ENCODE data around the gene GHR. TPM values are rescaled to one million over a fixed set of nuclear protein-coding genes. Genes with fewer than 3 reads are reported as not detected.

The GHR gene
- total RNA-seq, 1 experiment from 2014 or later = 0.05 TPM

DNA sequence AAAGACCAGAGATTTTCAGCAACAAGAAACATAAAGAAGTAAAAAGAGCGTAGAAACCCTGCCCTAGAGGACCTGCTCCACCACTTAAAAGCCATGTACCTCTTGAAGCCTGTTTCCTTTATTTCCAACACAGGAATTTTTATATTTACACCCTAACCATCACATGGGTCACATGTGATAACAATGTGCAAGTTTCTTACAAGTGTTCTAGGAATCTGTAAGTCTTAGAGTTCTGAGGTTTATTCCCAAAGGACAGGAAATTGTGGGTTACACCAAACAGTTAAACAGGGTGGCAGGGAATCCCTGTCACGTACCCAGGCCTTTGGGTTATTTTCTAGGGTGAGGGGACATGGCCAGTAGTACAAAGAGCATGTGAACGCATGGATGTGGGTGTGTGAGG, 224.8 kb downstream of the GHR start:
- Histone ChIP-seq H3K27me3 (ENCODE audit: control insufficient read depth, insufficient read depth, low read length) (peaks cover 2% of the 10 kb centered on the region; the same call in 1 of the 2 replicates), H3K36me3 (ENCODE audit: control insufficient read depth, insufficient read depth, low read length) (no peaks in the 10 kb centered on the region), H3K4me3 (ENCODE audit: low read depth in 2 of 2, low read length in 2 of 2) (no peak overlapping the region), H3K27ac (ENCODE audit: low read length) (no peak overlapping the region), H3K4me1 (ENCODE audit: control insufficient read depth, insufficient read depth, low read length) (no peaks in the 10 kb centered on the region), H3K9me3 (ENCODE audit: control insufficient read depth, insufficient read depth, low read depth, low read length) (no peaks in the 10 kb centered on the region)
- in situ Hi-C loops (cut with HindIII; ENCODE audit: low pct_unique_long_range_greater_than_20kb, low sequenced_read_pairs) (no loop called here), intact Hi-C loops (cut with micrococcal nuclease; ENCODE audit: unreplicated experiment) (no loop called here)
- no peak for DNase-seq (ENCODE audit: low read depth, low spot score)
- TF ChIP-seq SIN3A (IDR thresholded peaks at IDR 0.05; ENCODE audit: borderline replicate concordance, insufficient read depth, low read depth, low read length) (no peak), TCF7L2 (IDR thresholded peaks at IDR 0.05; ENCODE audit: low read depth, low read length) (no peak), POLR2AphosphoS5 (IDR thresholded peaks at IDR 0.05; ENCODE audit: low read depth, low read length) (no peak)
- TF ChIP-seq, protein P1, sequence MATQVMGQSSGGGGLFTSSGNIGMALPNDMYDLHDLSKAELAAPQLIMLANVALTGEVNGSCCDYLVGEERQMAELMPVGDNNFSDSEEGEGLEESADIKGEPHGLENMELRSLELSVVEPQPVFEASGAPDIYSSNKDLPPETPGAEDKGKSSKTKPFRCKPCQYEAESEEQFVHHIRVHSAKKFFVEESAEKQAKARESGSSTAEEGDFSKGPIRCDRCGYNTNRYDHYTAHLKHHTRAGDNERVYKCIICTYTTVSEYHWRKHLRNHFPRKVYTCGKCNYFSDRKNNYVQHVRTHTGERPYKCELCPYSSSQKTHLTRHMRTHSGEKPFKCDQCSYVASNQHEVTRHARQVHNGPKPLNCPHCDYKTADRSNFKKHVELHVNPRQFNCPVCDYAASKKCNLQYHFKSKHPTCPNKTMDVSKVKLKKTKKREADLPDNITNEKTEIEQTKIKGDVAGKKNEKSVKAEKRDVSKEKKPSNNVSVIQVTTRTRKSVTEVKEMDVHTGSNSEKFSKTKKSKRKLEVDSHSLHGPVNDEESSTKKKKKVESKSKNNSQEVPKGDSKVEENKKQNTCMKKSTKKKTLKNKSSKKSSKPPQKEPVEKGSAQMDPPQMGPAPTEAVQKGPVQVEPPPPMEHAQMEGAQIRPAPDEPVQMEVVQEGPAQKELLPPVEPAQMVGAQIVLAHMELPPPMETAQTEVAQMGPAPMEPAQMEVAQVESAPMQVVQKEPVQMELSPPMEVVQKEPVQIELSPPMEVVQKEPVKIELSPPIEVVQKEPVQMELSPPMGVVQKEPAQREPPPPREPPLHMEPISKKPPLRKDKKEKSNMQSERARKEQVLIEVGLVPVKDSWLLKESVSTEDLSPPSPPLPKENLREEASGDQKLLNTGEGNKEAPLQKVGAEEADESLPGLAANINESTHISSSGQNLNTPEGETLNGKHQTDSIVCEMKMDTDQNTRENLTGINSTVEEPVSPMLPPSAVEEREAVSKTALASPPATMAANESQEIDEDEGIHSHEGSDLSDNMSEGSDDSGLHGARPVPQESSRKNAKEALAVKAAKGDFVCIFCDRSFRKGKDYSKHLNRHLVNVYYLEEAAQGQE (IDR thresholded peaks at IDR 0.05; ENCODE audit: insufficient read depth in 1 of 2, low read depth in 2 of 2, low read length in 1 of 2) = no peak
- TF ChIP-seq, protein P2, sequence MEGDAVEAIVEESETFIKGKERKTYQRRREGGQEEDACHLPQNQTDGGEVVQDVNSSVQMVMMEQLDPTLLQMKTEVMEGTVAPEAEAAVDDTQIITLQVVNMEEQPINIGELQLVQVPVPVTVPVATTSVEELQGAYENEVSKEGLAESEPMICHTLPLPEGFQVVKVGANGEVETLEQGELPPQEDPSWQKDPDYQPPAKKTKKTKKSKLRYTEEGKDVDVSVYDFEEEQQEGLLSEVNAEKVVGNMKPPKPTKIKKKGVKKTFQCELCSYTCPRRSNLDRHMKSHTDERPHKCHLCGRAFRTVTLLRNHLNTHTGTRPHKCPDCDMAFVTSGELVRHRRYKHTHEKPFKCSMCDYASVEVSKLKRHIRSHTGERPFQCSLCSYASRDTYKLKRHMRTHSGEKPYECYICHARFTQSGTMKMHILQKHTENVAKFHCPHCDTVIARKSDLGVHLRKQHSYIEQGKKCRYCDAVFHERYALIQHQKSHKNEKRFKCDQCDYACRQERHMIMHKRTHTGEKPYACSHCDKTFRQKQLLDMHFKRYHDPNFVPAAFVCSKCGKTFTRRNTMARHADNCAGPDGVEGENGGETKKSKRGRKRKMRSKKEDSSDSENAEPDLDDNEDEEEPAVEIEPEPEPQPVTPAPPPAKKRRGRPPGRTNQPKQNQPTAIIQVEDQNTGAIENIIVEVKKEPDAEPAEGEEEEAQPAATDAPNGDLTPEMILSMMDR (IDR thresholded peaks at IDR 0.05) = no peak
- ChIA-PET POLR2A (no interaction called here), CTCF (no interaction called here)
- no peak for ATAC-seq
- BruUV-seq (replicated peaks) = no TSS peak

DNA sequence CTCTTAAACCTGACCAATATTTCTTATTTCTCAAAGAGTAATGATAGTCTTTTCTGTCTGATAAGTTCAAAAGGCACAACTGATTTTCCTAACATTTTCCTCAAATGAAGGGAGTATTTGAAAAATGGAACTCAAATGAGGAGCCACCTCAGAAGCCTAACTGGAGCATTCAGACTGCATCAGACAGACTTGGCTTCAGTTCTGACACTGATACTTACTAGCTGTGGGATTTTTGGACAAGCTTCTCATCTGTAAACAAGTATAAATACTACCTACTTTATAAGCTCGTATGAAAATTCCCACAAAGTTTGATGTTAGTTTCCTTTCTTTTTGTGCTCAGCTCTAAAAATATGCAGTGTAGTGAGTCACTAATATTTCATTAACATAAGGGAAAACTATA, 225.7 kb downstream of the GHR start:
- Histone ChIP-seq H3K27ac (ENCODE audit: low read length) (no peak overlapping the region), H3K4me1 (ENCODE audit: control insufficient read depth, insufficient read depth, low read length) (no peaks in the 10 kb centered on the region), H3K9me3 (ENCODE audit: control insufficient read depth, insufficient read depth, low read depth, low read length) (no peaks in the 10 kb centered on the region), H3K4me3 (ENCODE audit: low read depth in 2 of 2, low read length in 2 of 2) (no peak overlapping the region), H3K36me3 (ENCODE audit: control insufficient read depth, insufficient read depth, low read length) (no peaks in the 10 kb centered on the region), H3K27me3 (ENCODE audit: control insufficient read depth, insufficient read depth, low read length) (peaks cover 5% of the 10 kb centered on the region)
- intact Hi-C loops (cut with micrococcal nuclease; ENCODE audit: unreplicated experiment) (no loop called here), in situ Hi-C loops (cut with HindIII; ENCODE audit: low pct_unique_long_range_greater_than_20kb, low sequenced_read_pairs) (no loop called here)
- ATAC-seq (no peak), DNase-seq (ENCODE audit: low read depth, low spot score) (no peak)
- ChIA-PET CTCF (no interaction called here), POLR2A (no interaction called here)
- TF ChIP-seq SIN3A (IDR thresholded peaks at IDR 0.05; ENCODE audit: borderline replicate concordance, insufficient read depth, low read depth, low read length) (no peak), POLR2AphosphoS5 (IDR thresholded peaks at IDR 0.05; ENCODE audit: low read depth, low read length) (no peak), TCF7L2 (IDR thresholded peaks at IDR 0.05; ENCODE audit: low read depth, low read length) (no peak)
- TF ChIP-seq, protein P1 (IDR thresholded peaks at IDR 0.05; ENCODE audit: insufficient read depth in 1 of 2, low read depth in 2 of 2, low read length in 1 of 2) = no peak
- TF ChIP-seq, protein P2 (IDR thresholded peaks at IDR 0.05) = no peak
- BruUV-seq (replicated peaks) = no TSS peak

Measured in Panc1 (cell line).